ENCODE measurements around the gene ADRB2.
"Not testable (repeated sequence)": the region's sequence is repeated elsewhere in the genome, so short reads cannot be mapped to it uniquely, and the experiment has no call there.

ADRB2 gene

GRCh38 chr5:148796936-148797335 is 29.5 kb upstream of the ADRB2 start:
- Histone ChIP-seq H3K4me1 (no peaks in the 10 kb centered on the region), H3K27ac (no peak overlapping the region), H2AFZ (no peak overlapping the region), H3K27me3 (ENCODE audit: control insufficient read depth, insufficient read depth, low read length) (no peaks in the 10 kb centered on the region), H3K9ac (no peak overlapping the region), H3K4me2 (ENCODE audit: low read length) (no peak overlapping the region), H3K4me3 (ENCODE audit: low read depth, low read length) (no peak overlapping the region), H3K79me2 (no peaks in the 10 kb centered on the region), H3K36me3 (ENCODE audit: control insufficient read depth, insufficient read depth, low read length) (no peaks in the 10 kb centered on the region), H3K9me3 (ENCODE audit: control insufficient read depth, low read length) (no peaks in the 10 kb centered on the region)
- TF ChIP-seq CTCF (IDR thresholded peaks at IDR 0.05) = no peak

- TF ChIP-seq CTCF (IDR thresholded peaks at IDR 0.05) = no peak
- H3K36me3 ChIP-seq (ENCODE audit: control insufficient read depth, insufficient read depth, low read length) = no peaks in the 10 kb centered on the region
These were observed 27.6 kb upstream of the ADRB2 start for GRCh38 chr5:148798786-148799185.

GRCh38 chr5:148799737-148800527 is 26.5 kb upstream of the ADRB2 start:
- no peaks in the 10 kb centered on the region for H3K9me3 ChIP-seq (ENCODE audit: control insufficient read depth, low read length)
- H3K4me3 ChIP-seq (ENCODE audit: low read depth, low read length) = no peak overlapping the region
- H3K36me3 ChIP-seq (ENCODE audit: control insufficient read depth, insufficient read depth, low read length) = no peaks in the 10 kb centered on the region
- H3K27ac ChIP-seq = no peak overlapping the region
- H3K27me3 ChIP-seq (ENCODE audit: control insufficient read depth, insufficient read depth, low read length) = no peaks in the 10 kb centered on the region
- TF ChIP-seq CTCF (IDR thresholded peaks at IDR 0.05) = no peak
- no peaks in the 10 kb centered on the region for H3K79me2 ChIP-seq
- no peak overlapping the region for H3K4me2 ChIP-seq (ENCODE audit: low read length)
- H3K9ac ChIP-seq = no peak overlapping the region
- H2AFZ ChIP-seq = no peak overlapping the region
- no peaks in the 10 kb centered on the region for H3K4me1 ChIP-seq

More at GRCh38 chr5:148798786-148799185, 27.6 kb upstream of the ADRB2 start:
- H3K9ac ChIP-seq = no peak overlapping the region
- no peaks in the 10 kb centered on the region for H3K9me3 ChIP-seq (ENCODE audit: control insufficient read depth, low read length)
- H3K4me2 ChIP-seq (ENCODE audit: low read length) = no peak overlapping the region
- no peak overlapping the region for H3K27ac ChIP-seq
- H2AFZ ChIP-seq = no peak overlapping the region
- H3K4me3 ChIP-seq (ENCODE audit: low read depth, low read length) = no peak overlapping the region
- no peaks in the 10 kb centered on the region for H3K27me3 ChIP-seq (ENCODE audit: control insufficient read depth, insufficient read depth, low read length)
- H3K4me1 ChIP-seq = no peaks in the 10 kb centered on the region
- no peaks in the 10 kb centered on the region for H3K79me2 ChIP-seq

- Histone ChIP-seq H3K9me3 (ENCODE audit: control insufficient read depth, low read length) (no peaks in the 10 kb centered on the region), H3K27me3 (ENCODE audit: control insufficient read depth, insufficient read depth, low read length) (no peaks in the 10 kb centered on the region), H3K36me3 (ENCODE audit: control insufficient read depth, insufficient read depth, low read length) (no peaks in the 10 kb centered on the region), H3K4me2 (ENCODE audit: low read length) (no peak overlapping the region), H3K79me2 (no peaks in the 10 kb centered on the region), H2AFZ (no peak overlapping the region), H3K27ac (no peak overlapping the region), H3K4me3 (ENCODE audit: low read depth, low read length) (no peak overlapping the region), H3K4me1 (no peaks in the 10 kb centered on the region), H3K9ac (no peak overlapping the region)
- TF ChIP-seq CTCF (IDR thresholded peaks at IDR 0.05) = no peak
These were observed 24.6 kb upstream of the ADRB2 start for GRCh38 chr5:148801682-148802276.

- H3K79me2 ChIP-seq; H3K9me3 ChIP-seq (ENCODE audit: control insufficient read depth, low read length); H3K27me3 ChIP-seq (ENCODE audit: control insufficient read depth, insufficient read depth, low read length); H3K36me3 ChIP-seq (ENCODE audit: control insufficient read depth, insufficient read depth, low read length); H3K9ac ChIP-seq; H3K4me3 ChIP-seq (ENCODE audit: low read depth, low read length); H3K4me1 ChIP-seq; H2AFZ ChIP-seq; H3K27ac ChIP-seq; H3K4me2 ChIP-seq (ENCODE audit: low read length): not testable (repeated sequence)
These were observed 23.0 kb upstream of the ADRB2 start for GRCh38 chr5:148803451-148803850.

Measured in parathyroid adenoma (tissue), 2 donors.